Left lobe of liver (tissue), 2 donors: ENCODE results near the gene ASB10. TPM values are rescaled to one million over a fixed set of nuclear protein-coding genes. Genes with fewer than 3 reads are reported as not detected.

Experiments used
- ATAC-seq: fragments of 200-7000 bp; cut with Tn5 transposase; one replicate; pipeline ENCODE4 v1.9.1; 2020; ENCODE audit warnings: mild to moderate bottlenecking, moderate library complexity
- DNase-seq: peaks from one replicate; pipeline ENCODE4 v3.0.0-alpha.2; 2020; ENCODE audit warnings: low spot score
- total RNA-seq: library from RNA; stranded (reverse); gene quantifications from one replicate; pipeline ENCODE4 v1.2.1, GENCODE V29; 2021
- donor health status: DM: no; HTN: no; CAD: no; lungs with moderate emphysema.
- donor health status: DM: no; HTN: yes; CAD: no.

The ASB10 gene
- total RNA-seq, 1 donor from 2014 or later, result not detected

GRCh38 chr7:151137791-151138152 lies 49.3 kb downstream of the ASB10 start:
- ATAC-seq (no peak), DNase-seq (no peak)

- no peak for DNase-seq
- ATAC-seq, result no peak
Observed at GRCh38 chr7:151137076-151137675, 49.9 kb downstream of the ASB10 start.

- ATAC-seq, result no peak
- no peak for DNase-seq
Observed at GRCh38 chr7:151135866-151136843, 50.9 kb downstream of the ASB10 start.

GRCh38 chr7:151135525-151135845 lies 51.6 kb downstream of the ASB10 start:
- ATAC-seq, result no peak
- no peak for DNase-seq

GRCh38 chr7:151134743-151135524 lies 52.1 kb downstream of the ASB10 start:
- ATAC-seq, result no peak
- DNase-seq, result no peak

GRCh38 chr7:151133986-151134742 lies 52.9 kb downstream of the ASB10 start:
- ATAC-seq (no peak), DNase-seq (no peak)

- ATAC-seq (no peak), DNase-seq (no peak)
Observed at GRCh38 chr7:151133266-151133985, 53.6 kb downstream of the ASB10 start.

GRCh38 chr7:151132461-151133205 lies 54.4 kb downstream of the ASB10 start:
- no peak for DNase-seq
- no peak for ATAC-seq

- ATAC-seq (no peak), DNase-seq (no peak)
Observed at GRCh38 chr7:151131592-151132293, 55.3 kb downstream of the ASB10 start.

GRCh38 chr7:151131224-151131591 lies 55.8 kb downstream of the ASB10 start:
- ATAC-seq (no peak), DNase-seq (no peak)

- ATAC-seq, result no peak
- no peak for DNase-seq
Observed at GRCh38 chr7:151130741-151131157, 56.3 kb downstream of the ASB10 start.

GRCh38 chr7:151129960-151130591 lies 57.0 kb downstream of the ASB10 start:
- ATAC-seq, result no peak
- no peak for DNase-seq

GRCh38 chr7:151129117-151129959 lies 57.7 kb downstream of the ASB10 start:
- ATAC-seq (no peak), DNase-seq (no peak)

- DNase-seq, result no peak
- ATAC-seq, result no peak
Observed at GRCh38 chr7:151128716-151129115, 58.3 kb downstream of the ASB10 start.

GRCh38 chr7:151128144-151128543 lies 58.9 kb downstream of the ASB10 start:
- DNase-seq (no peak), ATAC-seq (no peak)

GRCh38 chr7:151126491-151127137 lies 60.4 kb downstream of the ASB10 start:
- ATAC-seq, result no peak

GRCh38 chr7:151125846-151126481 lies 61.1 kb downstream of the ASB10 start:
- no peak for ATAC-seq

More at GRCh38 chr7:151126491-151127137, 60.4 kb downstream of the ASB10 start:
- no peak for DNase-seq

More at GRCh38 chr7:151125846-151126481, 61.1 kb downstream of the ASB10 start:
- DNase-seq, result no peak
